CD4-positive, alpha-beta T cell treated with Interleukin-17A for 1 hour (primary cell): ENCODE data around the gene DOCK1.
"Not testable (repeated sequence)": the region's sequence is repeated elsewhere in the genome, so short reads cannot be mapped to it uniquely, and the experiment has no call there.

ENCODE experiments used
- DNase-seq: peaks from one replicate; pipeline ENCODE4 v3.0.0-alpha.2; 2020

The DOCK1 gene

DNA sequence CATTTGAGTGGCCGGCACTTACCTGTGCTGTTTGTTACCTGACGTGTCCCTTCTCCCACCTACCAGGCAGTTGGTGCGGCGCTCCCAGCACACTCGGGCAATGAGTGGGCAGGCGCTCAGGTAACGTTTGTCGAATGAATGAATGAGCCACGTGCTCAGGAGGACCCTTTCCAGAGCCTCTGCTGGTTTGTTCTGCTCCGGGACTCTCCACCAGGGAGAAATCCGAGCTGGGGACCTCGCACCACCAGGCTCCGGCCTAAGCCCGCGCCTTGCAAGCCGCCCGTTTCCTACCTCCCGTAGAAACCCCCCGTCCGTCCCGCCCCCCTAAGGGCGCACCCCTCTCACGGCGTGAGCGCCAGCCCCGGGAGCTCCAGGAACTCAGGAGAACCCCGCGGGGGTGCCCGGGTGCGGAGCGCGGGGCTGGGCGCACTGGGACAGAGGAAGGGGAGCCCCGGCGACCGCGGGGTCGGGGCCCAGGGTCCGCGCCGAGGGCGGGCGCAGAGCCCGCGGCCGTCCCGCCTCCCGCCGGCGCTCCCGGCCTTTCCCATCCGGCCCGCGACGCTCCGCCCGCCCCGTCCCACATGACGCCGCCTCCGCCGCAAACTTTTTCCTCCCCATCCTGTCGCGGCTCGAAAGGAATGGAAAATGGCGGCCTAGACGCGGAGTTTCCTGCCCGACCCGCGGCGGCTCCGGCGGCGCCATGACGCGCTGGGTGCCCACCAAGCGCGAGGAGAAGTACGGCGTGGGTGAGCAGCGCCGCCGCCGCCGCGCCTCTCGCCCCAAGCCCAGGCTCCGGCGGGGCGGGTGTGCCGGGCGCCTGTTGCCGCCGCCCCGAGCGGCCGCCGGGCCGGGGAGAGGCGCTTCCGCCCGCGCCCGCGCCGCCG lies at the start of gene DOCK1:
Gene DOCK1 (plus strand): TSS at position 611 of the 884 bp plus-strand sequence. CDS start 90 bp downstream, at position 701.
- DNase-seq: no peak

DNA sequence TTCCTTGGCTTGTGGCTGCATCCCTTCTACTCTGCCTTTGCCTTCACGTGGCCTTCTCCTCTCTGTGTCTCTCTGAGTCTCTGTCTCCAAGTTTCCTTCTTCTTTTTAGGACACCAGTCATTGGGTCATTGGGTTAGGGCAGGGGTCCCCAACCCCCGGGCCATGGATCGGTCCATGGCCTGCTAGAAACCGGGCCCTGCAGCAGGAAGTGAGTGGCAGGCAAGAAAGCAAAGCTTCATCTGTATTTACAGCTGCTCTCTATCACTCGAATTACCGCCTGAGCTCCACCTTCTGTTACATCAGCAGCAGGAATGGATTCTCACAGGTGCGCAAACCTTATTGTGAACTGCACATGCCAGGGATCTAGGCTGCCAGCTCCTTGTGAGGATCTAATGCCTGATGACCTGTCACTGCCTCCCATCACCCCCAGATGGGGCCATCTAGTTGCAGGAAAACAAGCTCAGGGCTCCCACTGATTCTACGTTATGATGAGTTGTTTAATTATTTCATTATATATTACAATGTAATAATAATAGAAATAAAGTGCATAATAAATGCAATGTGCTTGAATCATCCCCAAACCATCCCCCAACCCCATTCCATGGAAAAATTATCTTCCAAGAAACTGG lies 47.9 kb upstream of the DOCK1 start:
- DNase-seq: no peak

DNA sequence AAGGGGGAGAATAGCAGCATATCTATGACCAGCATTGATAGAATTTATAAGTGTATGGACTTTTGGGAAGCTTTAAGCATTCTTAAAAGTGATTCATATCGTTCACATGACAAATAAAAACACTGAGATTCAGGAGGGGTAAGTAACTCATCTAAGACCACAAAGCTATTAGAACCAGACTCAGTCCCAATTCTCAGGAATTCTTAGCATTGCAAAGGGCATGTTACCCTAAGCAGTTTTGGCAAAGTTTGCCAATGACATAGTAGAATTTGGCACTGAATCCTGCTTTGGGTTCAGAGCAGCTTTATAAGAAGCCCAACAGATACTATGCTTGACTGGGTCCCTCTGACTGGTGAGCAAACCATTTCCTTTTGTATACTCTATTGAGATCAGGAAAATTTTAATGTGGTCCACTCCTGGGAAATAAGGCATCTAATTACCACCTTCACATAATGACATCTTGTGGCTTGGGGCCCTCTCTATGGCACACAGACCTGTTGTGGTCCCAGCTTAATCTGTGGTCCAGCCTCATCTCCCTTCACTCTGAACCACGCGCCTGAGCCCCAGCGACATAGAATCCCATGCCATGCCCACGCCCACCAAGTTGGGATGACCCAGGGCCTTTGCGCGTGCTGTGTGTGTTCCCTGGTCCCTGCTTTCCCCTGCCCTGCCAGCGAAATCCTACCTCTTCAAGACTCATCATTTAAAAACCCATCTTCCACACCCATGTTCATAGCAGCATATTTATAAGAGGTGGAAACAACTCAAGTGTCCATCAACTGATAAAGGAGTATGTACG lies 37.5 kb upstream of the DOCK1 start:
- DNase-seq: no peak

DNA sequence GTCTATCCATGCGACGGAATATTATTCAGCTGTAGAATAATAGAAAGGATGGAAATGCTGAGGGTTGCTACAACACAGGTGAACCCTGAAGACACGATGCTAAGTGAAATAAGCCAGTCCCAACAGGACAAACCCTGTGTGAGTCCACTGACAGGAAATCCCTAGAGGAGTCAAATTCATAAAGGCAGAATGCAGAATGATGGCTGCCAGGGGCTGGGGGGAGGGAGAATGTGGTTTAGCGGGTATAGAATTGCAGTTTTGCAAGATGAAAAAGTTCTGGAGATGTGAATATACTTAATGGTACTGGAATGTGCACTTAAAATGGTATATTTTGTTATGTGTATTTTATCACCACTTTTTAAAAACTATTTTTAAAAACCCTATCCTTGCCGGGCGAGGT lies 36.9 kb upstream of the DOCK1 start:
- no peak for DNase-seq

DNA sequence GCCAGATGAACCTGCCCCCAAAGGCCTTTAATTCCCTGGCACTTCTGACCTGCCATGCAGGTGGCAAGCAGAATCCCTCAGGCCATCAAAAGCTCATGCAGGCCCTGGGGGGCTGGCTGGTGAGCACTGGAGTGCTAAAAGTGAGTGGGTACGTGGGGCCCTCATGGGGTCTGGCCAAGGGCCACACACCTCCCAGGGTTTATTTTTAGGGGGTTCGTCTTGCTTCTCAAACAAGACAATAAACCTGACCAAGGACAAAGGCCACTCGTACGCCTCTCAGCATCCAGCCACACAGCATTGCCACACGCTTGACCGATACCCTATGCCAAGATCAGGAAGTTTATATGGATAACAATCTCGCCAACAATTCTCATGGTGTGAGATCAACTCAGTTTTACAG lies 33.1 kb upstream of the DOCK1 start:
- no peak for DNase-seq

DNA sequence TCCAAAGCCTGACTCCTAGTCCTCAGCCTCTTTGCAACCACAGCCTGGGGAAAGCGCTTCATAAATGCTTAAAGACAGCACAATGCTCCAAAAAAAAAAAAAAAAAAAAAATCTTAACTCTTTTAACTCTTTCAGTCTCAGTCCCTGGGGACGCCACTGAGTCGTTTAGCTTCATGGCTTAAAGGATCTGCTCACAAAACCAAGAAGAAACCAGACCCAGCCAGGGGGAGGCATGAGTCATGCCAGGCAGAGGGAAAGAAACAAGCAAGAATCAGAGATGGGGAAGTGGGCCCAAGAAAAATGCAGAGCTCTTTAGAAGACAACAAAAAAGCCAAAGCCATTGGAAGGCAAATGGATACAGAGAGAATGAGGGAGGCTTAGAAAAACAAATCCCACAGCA lies 32.5 kb upstream of the DOCK1 start:
- no peak for DNase-seq

DNA sequence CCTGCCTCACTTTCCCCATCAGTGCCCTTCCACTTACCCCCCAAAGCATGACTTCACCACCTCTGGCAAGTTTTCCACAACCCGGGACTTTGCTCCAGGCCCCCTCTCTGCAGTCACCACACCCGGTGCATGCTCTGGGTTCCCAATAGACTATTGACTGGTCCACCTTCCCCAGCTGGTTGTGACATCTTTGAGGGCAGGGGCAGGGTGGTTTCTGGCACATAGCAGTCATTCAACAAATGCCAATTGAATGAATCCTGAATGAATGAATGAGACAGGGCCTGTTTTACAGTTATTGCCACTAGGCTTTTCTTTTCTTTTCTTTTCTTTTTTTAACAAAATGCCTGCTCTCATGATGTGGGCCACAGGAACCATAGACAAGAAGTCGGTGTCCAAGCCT lies 28.8 kb upstream of the DOCK1 start:
- no peak for DNase-seq

DNA sequence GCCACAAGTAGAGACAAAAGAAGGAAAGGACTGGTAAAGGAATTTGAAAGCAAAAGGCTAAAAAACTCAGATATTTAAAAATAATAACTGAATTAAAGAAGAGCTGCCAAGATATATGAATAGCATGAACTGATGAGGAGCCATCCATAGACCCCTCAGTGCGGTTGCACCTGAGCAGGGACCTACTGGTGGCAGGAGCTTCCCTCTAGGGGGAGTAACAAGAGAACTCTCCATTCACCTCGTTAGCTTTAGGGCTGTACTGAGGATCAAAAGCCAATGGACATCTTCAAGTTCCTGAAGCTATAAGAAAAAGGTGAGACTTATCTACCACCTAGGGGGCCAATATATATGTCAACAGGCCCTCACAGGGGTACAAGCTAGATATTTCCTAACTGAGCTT lies 27.8 kb upstream of the DOCK1 start:
- DNase-seq: no peak

DNA sequence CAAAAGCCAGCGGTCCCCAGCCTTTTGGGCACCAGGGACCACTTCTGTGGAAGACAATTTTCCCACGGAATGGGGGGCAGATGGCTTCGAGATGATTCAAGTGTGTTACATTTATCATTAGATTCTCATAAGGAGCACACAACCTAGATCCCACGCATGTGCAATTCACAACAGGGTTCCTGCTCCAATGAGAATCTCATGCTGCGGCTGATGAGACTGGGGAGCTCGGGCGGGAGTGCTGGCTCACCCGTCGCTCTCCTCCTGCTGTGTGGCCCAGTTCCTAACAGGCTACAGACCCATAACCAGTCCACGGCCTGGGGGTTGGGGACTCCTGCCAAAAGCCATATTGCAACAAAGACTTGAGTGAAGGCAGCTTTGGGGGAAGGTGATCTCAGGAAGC lies 26.6 kb upstream of the DOCK1 start:
- DNase-seq: no peak

DNA sequence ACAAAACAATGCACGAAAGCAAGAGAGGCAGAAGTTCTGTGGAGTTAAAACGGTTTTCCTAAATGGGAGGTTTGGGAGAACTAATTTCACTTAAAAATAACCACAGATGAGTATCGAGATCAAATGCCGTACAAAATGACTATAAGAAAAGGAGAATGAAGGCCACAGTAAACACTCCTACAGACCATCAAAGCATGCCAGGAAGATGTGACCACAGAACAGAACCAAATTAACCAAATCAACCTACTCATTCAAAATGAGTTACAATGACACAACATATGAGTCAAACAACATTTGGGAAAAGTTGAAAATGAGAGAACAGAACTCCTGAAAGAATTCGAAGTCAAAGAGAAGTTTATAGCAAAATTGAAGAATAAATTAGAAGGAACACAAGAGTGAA lies 24.3 kb upstream of the DOCK1 start:
- DNase-seq: no peak

DNA sequence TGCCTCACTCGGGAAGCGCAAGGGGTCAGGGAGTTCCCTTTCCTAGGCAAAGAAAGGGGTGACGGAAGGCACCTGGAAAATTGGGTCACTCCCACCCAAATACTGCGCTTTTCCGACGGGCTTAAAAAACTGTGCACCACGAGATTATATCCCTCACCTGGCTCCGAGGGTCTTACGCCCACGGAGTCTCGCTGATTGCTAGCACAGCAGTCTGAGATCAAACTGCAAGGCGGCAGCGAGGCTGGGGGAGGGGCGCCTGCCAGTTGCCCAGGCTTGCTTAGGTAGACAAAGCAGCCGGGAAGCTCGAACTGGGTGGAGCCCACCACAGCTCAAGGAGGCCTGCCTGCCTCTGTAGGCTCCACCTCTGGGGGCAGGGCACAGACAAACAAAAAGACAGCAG lies 23.2 kb upstream of the DOCK1 start:
- DNase-seq: not testable (repeated sequence)

DNA sequence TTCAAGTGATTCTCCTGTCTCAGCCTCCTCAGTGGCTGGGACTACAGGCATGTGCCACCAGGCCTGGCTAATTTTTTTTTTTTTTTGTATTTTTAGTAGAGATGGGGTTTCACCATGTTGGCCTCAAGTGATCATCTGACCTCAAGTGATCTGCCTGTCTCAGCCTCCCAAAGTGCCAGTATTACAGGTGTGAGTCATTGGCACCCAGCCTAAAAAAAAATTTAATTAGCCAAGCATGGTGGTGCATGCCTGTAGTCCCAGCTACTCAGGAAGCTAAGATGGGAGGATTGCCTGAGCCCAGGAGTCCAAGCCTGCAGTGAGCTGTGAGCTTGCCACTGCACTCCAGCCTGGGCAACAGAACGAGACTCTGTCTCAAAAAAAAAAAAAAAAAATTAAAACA lies 16.8 kb upstream of the DOCK1 start:
- not testable (repeated sequence) for DNase-seq

DNA sequence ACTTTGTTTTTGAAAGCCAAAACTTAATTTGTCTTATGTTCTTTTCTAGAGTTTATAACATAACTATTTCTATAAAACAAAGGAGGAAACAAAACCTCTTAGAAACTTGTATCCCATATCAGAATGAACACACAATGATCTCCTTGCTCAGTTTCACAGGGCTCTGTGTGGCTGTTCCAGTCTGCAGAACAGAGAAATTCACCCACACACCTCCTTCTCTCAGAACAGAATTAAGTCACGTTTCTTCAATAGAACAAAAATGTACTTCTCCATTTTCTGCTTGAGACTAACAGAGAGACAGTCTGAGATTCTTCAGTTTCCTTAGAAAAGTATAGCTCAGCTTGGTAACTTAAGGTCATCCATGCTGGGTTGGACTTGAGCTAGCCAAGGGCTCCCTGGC lies 15.8 kb upstream of the DOCK1 start:
- DNase-seq: no peak

DNA sequence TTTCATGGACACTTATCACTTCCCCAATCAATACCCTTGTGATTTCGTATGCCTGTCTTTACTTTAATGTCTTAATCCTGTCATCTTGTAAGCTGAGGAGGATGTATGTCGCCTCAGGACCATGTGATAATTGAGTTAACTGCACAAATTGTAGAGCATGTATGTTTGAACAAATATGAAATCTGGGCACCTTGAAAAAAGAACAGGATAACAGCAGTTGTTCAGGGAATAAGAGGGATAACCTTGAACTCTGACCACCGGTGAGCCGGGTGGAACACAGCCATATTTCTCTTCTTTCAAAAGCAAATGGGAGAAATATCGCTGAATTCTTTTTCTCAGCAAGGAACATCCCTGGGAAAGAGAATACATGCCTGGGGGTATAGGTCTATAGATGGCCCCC lies 14.4 kb upstream of the DOCK1 start:
- not testable (repeated sequence) for DNase-seq

DNA sequence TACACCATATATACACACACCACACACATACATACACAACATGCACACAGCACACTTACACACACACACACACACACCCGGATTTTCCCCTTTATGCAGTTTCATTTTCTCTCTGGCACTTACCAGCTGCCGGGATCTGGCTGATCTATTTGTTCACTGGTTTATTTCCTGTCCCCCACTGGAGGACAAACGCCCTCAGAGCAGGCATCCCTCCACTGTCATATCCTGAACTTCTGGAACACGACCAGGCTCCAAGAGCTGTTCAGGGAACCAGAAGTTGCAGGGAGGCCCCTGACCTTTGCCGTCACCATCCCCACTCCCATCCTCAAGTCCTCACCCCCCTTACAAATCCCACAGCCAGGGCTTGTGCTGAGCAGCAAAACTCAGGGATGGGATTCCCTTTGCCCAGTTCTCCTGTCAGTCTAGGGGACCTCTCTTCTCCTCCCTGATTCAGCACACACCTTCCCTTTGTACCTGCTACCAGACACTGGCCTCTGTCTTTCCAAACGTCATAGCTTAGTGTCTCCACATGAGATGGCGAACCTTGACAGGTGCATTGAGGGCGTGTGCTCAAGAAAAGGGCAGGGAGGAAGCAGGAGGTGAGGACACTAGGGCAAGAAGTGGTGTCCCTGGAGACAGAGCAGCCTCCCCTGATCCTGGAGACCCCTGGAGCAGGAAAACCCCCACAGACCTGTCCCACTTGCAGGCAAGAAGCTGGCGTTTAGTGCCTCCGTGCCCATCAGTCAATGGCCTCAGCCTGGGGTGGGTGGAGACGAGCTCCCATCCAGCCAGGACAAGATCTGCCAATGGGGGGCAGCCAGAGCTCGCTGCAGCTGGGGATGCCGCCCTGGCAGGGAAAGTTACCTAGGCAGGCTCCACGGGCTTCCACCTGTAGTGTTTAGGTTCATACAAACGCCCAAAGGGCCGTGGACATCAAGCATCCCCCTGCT lies 12.7 kb upstream of the DOCK1 start:
- DNase-seq: no peak

DNA sequence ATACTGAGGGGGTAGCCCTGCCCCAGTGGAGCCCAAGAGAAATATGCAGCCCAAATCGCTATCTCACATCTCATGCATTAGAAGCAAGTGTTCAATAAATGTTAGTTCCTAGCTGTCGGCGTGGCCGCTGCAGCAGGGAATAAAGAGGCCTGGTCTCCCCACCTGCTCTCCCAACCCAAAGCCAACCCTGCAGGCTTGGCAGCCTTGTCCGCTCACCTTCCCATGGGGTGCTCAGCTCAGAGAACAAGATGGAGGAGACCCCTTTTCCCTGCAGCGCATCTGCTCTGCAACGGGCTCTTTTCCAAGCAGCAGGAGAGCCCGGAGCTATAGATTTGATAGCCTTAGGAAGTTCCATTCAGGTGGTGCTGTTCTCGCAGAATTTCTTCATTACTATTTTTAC lies 12.0 kb upstream of the DOCK1 start:
- DNase-seq: no peak

DNA sequence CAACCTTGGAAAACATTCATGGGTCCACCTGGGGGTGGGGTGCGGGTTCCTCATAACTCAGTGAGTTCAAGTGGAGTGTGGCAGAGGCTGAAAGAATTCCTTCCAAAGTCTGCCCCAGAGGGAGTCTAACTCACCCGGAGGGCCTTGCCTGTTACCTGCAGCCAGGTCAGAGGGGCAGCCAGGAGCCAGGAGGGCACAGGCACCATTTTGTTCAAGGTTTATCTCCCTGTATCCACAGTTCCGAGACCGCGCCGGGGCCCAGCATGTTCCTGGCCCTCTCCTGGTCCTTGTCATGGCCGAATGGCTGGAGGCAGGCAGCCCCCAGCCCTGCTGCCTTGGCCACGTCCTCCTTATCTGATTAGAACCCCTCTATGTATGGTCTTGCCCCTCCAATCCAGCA lies 11.4 kb upstream of the DOCK1 start:
- no peak for DNase-seq

DNA sequence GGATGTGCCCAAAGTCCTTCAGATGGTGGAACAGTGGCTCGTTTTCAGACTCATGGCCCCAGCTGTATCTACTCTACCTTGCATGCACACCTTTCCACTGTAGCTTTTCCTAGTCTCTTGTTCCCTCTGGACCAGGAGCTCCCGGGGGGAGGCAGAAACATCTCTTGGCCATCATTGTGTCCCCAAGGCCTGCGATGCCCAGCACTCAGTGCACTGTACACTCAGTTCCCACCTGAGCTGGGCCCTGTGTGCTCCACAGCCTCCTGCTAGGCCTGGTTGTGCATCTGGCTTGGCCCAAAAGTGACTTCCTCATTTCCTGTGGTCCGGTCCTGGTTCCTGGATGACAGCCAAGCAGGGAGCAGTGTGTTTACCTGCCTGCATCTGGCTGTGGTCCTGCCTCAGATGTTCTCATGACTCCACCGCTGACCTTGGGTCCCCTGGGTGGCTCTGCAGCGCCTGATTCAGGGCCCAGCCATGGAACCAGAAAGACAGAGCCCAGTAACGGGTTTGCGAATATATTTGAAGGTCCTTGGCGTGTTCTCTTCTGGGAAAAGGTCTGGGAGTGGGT lies 9.9 kb upstream of the DOCK1 start:
- DNase-seq: no peak

DNA sequence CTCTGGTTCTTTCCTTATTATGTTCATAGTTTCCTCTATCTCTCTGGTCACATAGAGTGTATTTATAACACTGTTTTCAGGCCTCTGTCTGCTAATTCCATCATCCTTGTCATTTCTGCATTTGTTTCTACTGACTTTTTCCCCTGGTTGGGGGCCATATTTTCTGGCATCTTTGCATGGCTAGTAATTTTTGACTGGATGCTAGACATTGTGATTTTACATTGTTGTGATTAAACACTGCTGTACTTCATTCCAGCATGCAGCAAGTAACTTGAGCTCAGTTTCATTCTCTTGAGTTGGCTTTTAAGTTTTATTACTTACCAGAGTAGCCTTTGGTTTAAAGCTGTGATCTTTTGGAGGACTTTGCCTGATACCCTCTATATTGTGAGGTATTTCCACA lies 6.8 kb upstream of the DOCK1 start:
- DNase-seq: no peak

DNA sequence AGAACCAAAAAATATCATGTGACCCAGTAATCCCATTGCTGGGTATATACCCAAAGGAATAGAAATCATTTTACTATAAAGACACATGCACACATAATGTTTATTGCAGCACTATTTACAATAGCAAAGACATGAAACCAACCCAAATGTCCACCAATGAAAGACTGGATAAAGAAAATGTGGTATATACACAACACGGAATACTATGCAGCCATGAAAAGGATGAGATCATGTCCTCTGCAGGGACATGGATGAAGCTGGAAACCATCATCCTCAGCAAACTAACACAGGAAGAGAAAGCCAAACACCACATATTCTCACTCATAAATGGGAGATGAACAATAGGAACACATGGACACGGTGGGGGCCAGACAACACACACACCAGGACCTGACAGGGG lies 5.7 kb upstream of the DOCK1 start:
- not testable (repeated sequence) for DNase-seq

DNA sequence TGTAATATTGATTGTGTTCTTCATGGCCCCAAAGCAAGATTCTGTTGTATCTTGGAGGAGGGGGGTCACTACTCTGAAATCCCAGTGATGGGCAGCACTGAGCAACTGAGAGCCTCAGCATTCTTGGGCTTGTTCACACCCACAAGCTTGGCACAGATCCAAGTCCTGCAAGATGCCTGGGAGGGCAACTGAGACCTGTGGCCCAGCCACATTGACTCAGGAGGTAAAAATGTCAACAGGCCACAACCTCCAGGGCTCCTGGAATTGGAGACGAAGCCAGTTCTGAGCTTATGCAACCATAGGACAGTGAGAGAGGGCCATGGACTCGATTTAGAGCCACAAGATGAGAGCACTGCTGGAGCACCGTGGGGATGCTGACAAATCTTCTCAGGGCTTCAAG lies 3.1 kb upstream of the DOCK1 start:
- DNase-seq: no peak

DNA sequence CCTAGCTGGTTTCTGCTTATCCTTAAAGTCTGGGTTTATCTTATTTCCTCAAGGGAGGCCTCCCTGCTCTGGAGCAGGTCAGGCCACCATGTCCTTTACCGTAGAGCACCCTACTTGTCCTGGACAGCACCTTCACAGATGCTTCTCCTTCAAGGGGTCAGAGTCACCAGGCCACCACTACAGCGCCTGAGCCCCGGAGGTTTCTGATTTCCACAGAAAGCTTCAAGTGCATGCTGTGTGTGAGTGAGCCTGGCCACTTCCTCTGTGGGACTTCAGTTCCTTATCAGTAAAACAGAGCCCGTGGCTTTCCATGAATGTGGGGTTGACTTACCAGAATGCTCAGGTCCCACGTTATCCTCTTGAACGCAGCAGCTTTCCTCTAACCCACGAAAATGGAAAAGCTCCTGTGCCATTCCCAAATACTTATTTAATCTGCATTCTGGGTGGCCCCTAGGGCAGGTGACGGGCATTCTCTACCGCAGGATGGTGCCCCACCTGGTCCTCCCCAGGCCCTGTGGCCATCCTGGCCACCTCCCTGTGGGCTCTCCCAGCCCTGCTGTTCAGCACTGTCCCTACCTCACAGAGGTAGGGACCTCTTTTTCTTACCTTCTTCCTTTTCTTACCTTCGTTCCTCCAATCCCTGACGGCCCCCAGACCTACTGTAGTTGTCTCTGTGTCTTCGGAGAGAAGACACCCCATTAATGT lies 1.4 kb upstream of the DOCK1 start:
- DNase-seq: no peak
